Measurements from ENCODE around the gene FDXR.
"Not testable (repeated sequence)": the region's sequence is repeated elsewhere in the genome, so short reads cannot be mapped to it uniquely, and the experiment has no call there.

The FDXR gene

GRCh38 chr17:74871356-74872076 lies 1.3 kb downstream of the FDXR start:
- no peak for DNase-seq (ENCODE audit: low spot score)

GRCh38 chr17:74870512-74870911 lies 2.3 kb downstream of the FDXR start:
- DNase-seq (ENCODE audit: low spot score): no peak

- DNase-seq (ENCODE audit: low spot score): not testable (repeated sequence)
Measured at GRCh38 chr17:74870028-74870427, 2.8 kb downstream of the FDXR start.

- no peak for DNase-seq (ENCODE audit: low spot score)
Measured at GRCh38 chr17:74868908-74869255, 3.9 kb downstream of the FDXR start.

GRCh38 chr17:74868251-74868907 lies 4.4 kb downstream of the FDXR start:
- DNase-seq (ENCODE audit: low spot score): no peak

- DNase-seq (ENCODE audit: low spot score): no peak
Measured at GRCh38 chr17:74866198-74866835, 6.5 kb downstream of the FDXR start.

GRCh38 chr17:74865504-74866197 lies 7.1 kb downstream of the FDXR start:
- no peak for DNase-seq (ENCODE audit: low spot score)

- DNase-seq (ENCODE audit: low spot score): peak; percentile 76
Measured at GRCh38 chr17:74864866-74865395, 7.9 kb downstream of the FDXR start.

- no peak for DNase-seq (ENCODE audit: low spot score)
Measured at GRCh38 chr17:74864297-74864865, 8.4 kb downstream of the FDXR start.

- DNase-seq (ENCODE audit: low spot score): no peak
Measured at GRCh38 chr17:74863420-74864296, 9.1 kb downstream of the FDXR start.

- DNase-seq (ENCODE audit: low spot score): no peak
Measured at GRCh38 chr17:74862919-74863318, 9.9 kb downstream of the FDXR start.

- peak; percentile 67 for DNase-seq (ENCODE audit: low spot score)
Measured at GRCh38 chr17:74862108-74862901, 10.5 kb downstream of the FDXR start.

GRCh38 chr17:74861662-74862107 lies 11.1 kb downstream of the FDXR start:
- no peak for DNase-seq (ENCODE audit: low spot score)

GRCh38 chr17:74860872-74861661 lies 11.7 kb downstream of the FDXR start:
- DNase-seq (ENCODE audit: low spot score): no peak

GRCh38 chr17:74860229-74860871 lies 12.4 kb downstream of the FDXR start:
- DNase-seq (ENCODE audit: low spot score): no peak

- peak; percentile 19 for DNase-seq (ENCODE audit: low spot score)
Measured at GRCh38 chr17:74859459-74860228, 13.2 kb downstream of the FDXR start, which contains the start of gene GRIN2C. Gene GRIN2C (minus strand): TSS chr17:74859885. CDS start chr17:74855092, 4,793 bp downstream.

- no peak for DNase-seq (ENCODE audit: low spot score)
Measured at GRCh38 chr17:74858672-74859458, 13.9 kb downstream of the FDXR start.
